A549 (cell line): Measurements from ENCODE around the gene GNGT2.
"Not testable (repeated sequence)": the region's sequence is repeated elsewhere in the genome, so short reads cannot be mapped to it uniquely, and the experiment has no call there.

Experiments used
- BHLHE40 ChIP-seq: IDR thresholded peaks from 2 replicates; pipeline ENCODE4 v1.6.1; 2012; ENCODE audit warnings: low read depth, low read length, inconsistent platforms
- EHMT2 ChIP-seq: fragments of 200-600 bp; sonication (generic); IDR thresholded peaks from 2 replicates; pipeline ENCODE4 v1.6.1; 2016; ENCODE audit warnings: antibody characterized with exemption, low read depth, mild to moderate bottlenecking, moderate library complexity
- ESRRA ChIP-seq: fragments of 150-350 bp; IDR thresholded peaks from 2 replicates; pipeline ENCODE4 v1.6.1; 2014; ENCODE audit warnings: mild to moderate bottlenecking, low read length, borderline replicate concordance
- JUN ChIP-seq, 2 experiments: fragments of >200 bp; sonication (Bioruptor Twin); formaldehyde crosslinking; IDR thresholded peaks; 2 replicates in 1 of 2; 3 replicates in 1 of 2; pipeline ENCODE4 v1.6.1; 2016 to 2017
- POLR2A ChIP-seq: IDR thresholded peaks from 2 replicates; pipeline ENCODE4 v1.6.1; 2012; ENCODE audit warnings: mild to moderate bottlenecking, low read length
- TF ChIP-seq, protein P1 (sequence below): fragments of >200 bp; sonication (Bioruptor Twin); formaldehyde crosslinking; IDR thresholded peaks from 3 replicates; pipeline ENCODE4 v1.5.1; 2016

DNA sequence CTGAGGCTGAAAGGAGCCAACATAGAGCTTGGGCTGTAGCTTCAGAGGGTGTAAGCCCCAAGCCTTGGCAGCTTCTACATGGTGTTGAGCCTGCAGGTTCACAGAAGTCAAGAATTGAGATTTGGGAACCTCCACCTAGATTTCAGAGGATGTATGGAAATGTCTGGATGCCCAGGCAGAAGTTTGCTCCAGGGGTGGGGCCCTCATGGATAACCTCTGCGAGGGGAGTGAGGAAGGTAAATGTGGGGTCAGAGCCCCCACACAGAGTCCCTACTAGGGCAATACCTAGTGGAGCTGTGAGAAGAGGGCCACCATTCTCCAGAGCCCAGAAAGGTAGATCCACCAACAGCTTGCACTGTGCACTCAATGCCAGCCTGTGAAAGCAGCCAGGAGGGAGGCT is 25.0 kb downstream of the GNGT2 start:
- TF ChIP-seq BHLHE40; POLR2A; ESRRA; JUN (IDR thresholded peaks at IDR 0.05); EHMT2: not testable (repeated sequence)
- TF ChIP-seq, protein P1, sequence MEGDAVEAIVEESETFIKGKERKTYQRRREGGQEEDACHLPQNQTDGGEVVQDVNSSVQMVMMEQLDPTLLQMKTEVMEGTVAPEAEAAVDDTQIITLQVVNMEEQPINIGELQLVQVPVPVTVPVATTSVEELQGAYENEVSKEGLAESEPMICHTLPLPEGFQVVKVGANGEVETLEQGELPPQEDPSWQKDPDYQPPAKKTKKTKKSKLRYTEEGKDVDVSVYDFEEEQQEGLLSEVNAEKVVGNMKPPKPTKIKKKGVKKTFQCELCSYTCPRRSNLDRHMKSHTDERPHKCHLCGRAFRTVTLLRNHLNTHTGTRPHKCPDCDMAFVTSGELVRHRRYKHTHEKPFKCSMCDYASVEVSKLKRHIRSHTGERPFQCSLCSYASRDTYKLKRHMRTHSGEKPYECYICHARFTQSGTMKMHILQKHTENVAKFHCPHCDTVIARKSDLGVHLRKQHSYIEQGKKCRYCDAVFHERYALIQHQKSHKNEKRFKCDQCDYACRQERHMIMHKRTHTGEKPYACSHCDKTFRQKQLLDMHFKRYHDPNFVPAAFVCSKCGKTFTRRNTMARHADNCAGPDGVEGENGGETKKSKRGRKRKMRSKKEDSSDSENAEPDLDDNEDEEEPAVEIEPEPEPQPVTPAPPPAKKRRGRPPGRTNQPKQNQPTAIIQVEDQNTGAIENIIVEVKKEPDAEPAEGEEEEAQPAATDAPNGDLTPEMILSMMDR, result not testable (repeated sequence)
